DOHH2 (cell line): ENCODE results near the gene NNT.

Source experiments
- H3F3A ChIP-seq: fragments of 200-600 bp; sonication (generic), shearing (Covaris generic); 2 replicates; pipeline ENCODE4 v1.6.0; 2016; ENCODE audit warnings: antibody characterized with exemption, mild to moderate bottlenecking; ENCODE audit not compliant: control insufficient read depth, insufficient read depth
- H3K27ac ChIP-seq: fragments of 200-600 bp; sonication (generic); 2 replicates; pipeline ENCODE4 v1.5.1; 2014; ENCODE audit warnings: low read depth, mild to moderate bottlenecking, low read length, moderate library complexity
- H3K27me3 ChIP-seq: fragments of 200-600 bp; sonication (generic); 2 replicates; pipeline ENCODE4 v1.6.1; 2014; ENCODE audit warnings: mild to moderate bottlenecking, low read length, mixed read lengths; ENCODE audit not compliant: control insufficient read depth
- H3K36me3 ChIP-seq: fragments of 200-600 bp; sonication (generic); 2 replicates; pipeline ENCODE4 v1.6.1; 2014; ENCODE audit warnings: mild to moderate bottlenecking, low read length, moderate library complexity, mixed read lengths; ENCODE audit not compliant: control insufficient read depth
- H3K4me1 ChIP-seq: fragments of 200-600 bp; sonication (generic); 2 replicates; pipeline ENCODE4 v1.6.1; 2014; ENCODE audit warnings: mild to moderate bottlenecking, low read length, mixed read lengths; ENCODE audit not compliant: control insufficient read depth
- H3K4me2 ChIP-seq: fragments of 200-600 bp; sonication (generic); 2 replicates; pipeline ENCODE4 v1.6.0; 2014; ENCODE audit warnings: mild to moderate bottlenecking, low read length, moderate library complexity
- H3K4me3 ChIP-seq: fragments of 200-600 bp; sonication (generic); 2 replicates; pipeline ENCODE4 v1.5.1; 2014; ENCODE audit warnings: mild to moderate bottlenecking, low read length, mixed read lengths
- H3K79me2 ChIP-seq: fragments of 200-600 bp; sonication (generic); 2 replicates; pipeline ENCODE4 v1.6.1; 2014; ENCODE audit warnings: mild to moderate bottlenecking, low read length, mixed read lengths; ENCODE audit not compliant: control insufficient read depth
- H3K9me2 ChIP-seq: fragments of 200-600 bp; sonication (generic); replicated peaks from 2 replicates; pipeline ENCODE4 v1.6.1; 2014; ENCODE audit warnings: mild to moderate bottlenecking, low read length, mixed read lengths; ENCODE audit not compliant: control insufficient read depth
- H3K9me3 ChIP-seq: fragments of 200-600 bp; sonication (generic); 2 replicates; pipeline ENCODE4 v1.6.1; 2014; ENCODE audit warnings: antibody characterized with exemption, low read length, mixed read lengths; ENCODE audit not compliant: control insufficient read depth, insufficient read depth
- H4K20me1 ChIP-seq: fragments of 200-600 bp; sonication (generic); 2 replicates; pipeline ENCODE4 v1.6.0; 2014; ENCODE audit warnings: low read depth, mild to moderate bottlenecking, antibody characterized with exemption, low read length, moderate library complexity; ENCODE audit not compliant: control insufficient read depth, insufficient read depth
- CTCF ChIP-seq: fragments of 200-600 bp; sonication (generic); IDR thresholded peaks from one replicate; pipeline ENCODE4 v1.5.1; 2014; ENCODE audit warnings: antibody characterized with exemption, mild to moderate bottlenecking, low read depth, low read length; ENCODE audit not compliant: poor library complexity, severe bottlenecking
- EZH2phosphoT487 ChIP-seq: fragments of 200-600 bp; sonication (generic); IDR thresholded peaks from 2 replicates; pipeline ENCODE4 v1.6.1; 2017; ENCODE audit warnings: borderline replicate concordance, mild to moderate bottlenecking, antibody characterized with exemption, low read length, moderate library complexity, mixed read lengths

Gene NNT

DNA sequence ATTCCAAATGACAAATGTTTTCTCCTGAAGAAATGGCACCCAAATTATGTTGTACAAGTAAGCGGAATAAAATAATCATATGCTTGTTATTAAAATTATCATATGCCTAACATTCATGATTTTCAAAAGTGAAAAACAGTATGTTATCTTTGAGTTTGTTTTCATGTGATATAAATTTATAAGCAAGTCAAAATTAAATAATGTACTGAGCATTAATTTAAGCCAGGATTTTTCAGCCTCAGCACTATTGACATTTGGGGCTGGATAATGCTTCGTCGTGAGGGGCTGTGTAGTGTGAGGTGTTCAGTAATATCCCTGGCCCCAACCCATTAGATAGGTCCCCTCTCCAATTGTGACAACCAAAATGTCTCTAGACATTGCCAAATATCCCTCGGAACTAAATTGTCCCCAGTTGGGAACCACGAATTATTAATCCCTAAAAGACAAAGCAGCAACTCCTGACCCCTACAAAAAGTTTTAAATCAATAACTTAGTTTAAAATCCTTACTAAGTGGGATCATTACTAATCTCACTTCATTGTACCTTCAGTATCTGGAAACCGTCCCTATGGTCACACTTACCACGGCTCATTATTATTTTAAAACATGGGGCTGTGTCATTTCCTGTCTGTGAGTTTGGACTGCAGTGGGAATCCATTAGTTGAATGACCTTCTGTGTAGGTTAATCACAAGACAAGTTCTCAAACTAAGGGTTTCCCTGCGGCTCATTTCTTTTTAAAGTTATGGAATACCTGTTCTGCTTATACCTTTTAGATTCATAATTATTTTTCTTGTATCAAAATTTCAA is 1.3 kb upstream of the NNT start:
- Histone ChIP-seq H3K4me1 (peaks cover 28% of the 10 kb centered on the region), H3F3A (no peaks in the 10 kb centered on the region), H3K9me2 (no peaks in the 10 kb centered on the region), H3K36me3 (peaks cover 25% of the 10 kb centered on the region), H3K27me3 (no peaks in the 10 kb centered on the region), H3K4me3 (peak overlapping the region; percentile 94), H4K20me1 (no peaks in the 10 kb centered on the region), H3K9me3 (no peaks in the 10 kb centered on the region), H3K27ac (peak overlapping the region; percentile 47), H3K79me2 (peaks cover 76% of the 10 kb centered on the region), H3K4me2 (peak overlapping the region; percentile 94)
- TF ChIP-seq CTCF (no peak), EZH2phosphoT487 (no peak)

- Histone ChIP-seq H3K4me2 (peak overlapping the region; percentile 94), H4K20me1 (no peaks in the 10 kb centered on the region), H3K36me3 (peaks cover 20% of the 10 kb centered on the region), H3K79me2 (peaks cover 74% of the 10 kb centered on the region), H3F3A (no peaks in the 10 kb centered on the region), H3K9me2 (no peaks in the 10 kb centered on the region), H3K4me3 (peak overlapping the region; percentile 94), H3K27ac (0 out of 2 replicates have a peak overlapping the region, but pooled peaks have one; percentile 47), H3K9me3 (no peaks in the 10 kb centered on the region), H3K4me1 (peaks cover 28% of the 10 kb centered on the region), H3K27me3 (no peaks in the 10 kb centered on the region)
- TF ChIP-seq CTCF (no peak), EZH2phosphoT487 (no peak)
These were observed 601 bp downstream of the NNT start for GRCh38 chr5:43603344-43604217.

DNA sequence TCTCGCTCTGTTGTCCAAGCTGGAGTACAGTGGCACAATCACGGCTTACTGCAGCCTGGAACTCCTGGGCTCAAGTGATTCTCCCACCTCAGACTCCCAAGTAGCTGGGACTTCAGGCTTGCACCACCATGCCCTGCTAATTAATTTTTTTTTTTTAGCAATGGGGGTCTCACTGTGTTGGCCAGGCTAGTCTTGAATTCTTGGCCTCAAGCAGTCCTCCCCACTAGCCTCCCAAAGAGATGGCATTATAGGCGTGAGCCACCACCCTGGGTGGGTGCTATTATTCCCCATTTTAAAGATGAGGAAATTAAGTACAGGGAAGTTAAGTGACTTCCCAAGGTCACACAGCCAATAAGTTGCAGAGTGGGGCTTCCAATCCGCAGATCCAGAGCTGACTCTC is 1.7 kb downstream of the NNT start:
- no peaks in the 10 kb centered on the region for H3K9me2 ChIP-seq
- TF ChIP-seq EZH2phosphoT487 (no peak), CTCF (no peak)
- H3K4me1 ChIP-seq = peaks cover 28% of the 10 kb centered on the region
- peak overlapping the region; percentile 94; the same call in 1 of the 2 replicates for H3K4me2 ChIP-seq
- no peak overlapping the region for H3K27ac ChIP-seq
- no peak overlapping the region for H3K4me3 ChIP-seq
- no peaks in the 10 kb centered on the region for H3F3A ChIP-seq
- peaks cover 66% of the 10 kb centered on the region for H3K79me2 ChIP-seq
- peaks cover 29% of the 10 kb centered on the region for H3K36me3 ChIP-seq
- no peaks in the 10 kb centered on the region for H3K9me3 ChIP-seq
- H4K20me1 ChIP-seq = no peaks in the 10 kb centered on the region
- no peaks in the 10 kb centered on the region for H3K27me3 ChIP-seq
